Panc1 (cell line): ENCODE data around the gene AKIRIN1.

Source experiments
- CTCF ChIP-seq: fragments of 450-650 bp; IDR thresholded peaks from 2 replicates; pipeline ENCODE4 v1.5.1; 2017; ENCODE audit warnings: mild to moderate bottlenecking
- POLR2AphosphoS5 ChIP-seq: IDR thresholded peaks from 2 replicates; pipeline ENCODE4 v1.6.1; 2012; ENCODE audit warnings: mild to moderate bottlenecking, low read depth, low read length, moderate library complexity
- REST ChIP-seq, 2 experiments: IDR thresholded peaks; 2 replicates each; pipeline ENCODE4 v1.6.1; 2011 to 2012; ENCODE audit warnings: low read depth in 2 of 2, control low read depth in 1 of 2, low read length in 1 of 2, mild to moderate bottlenecking in 1 of 2, moderate library complexity in 1 of 2; ENCODE audit not compliant: insufficient read depth in 1 of 2
- SIN3A ChIP-seq: IDR thresholded peaks from 2 replicates; pipeline ENCODE4 v1.6.1; 2012; ENCODE audit warnings: low read depth, mild to moderate bottlenecking, low read length, moderate library complexity, borderline replicate concordance; ENCODE audit not compliant: insufficient read depth
- TCF7L2 ChIP-seq: IDR thresholded peaks from 2 replicates; pipeline ENCODE4 v1.6.1; 2011; ENCODE audit warnings: mild to moderate bottlenecking, low read depth, low read length, inconsistent platforms

GRCh38 chr1:39016604-39017171, 25.6 kb downstream of the AKIRIN1 start:
- TF ChIP-seq CTCF: no peak
- no peak for TF ChIP-seq POLR2AphosphoS5
- TF ChIP-seq SIN3A: no peak
- TF ChIP-seq REST (IDR thresholded peaks at IDR 0.05; ENCODE audit: insufficient read depth in 1 of 2, low read depth in 2 of 2, low read length in 1 of 2): no peak
- no peak for TF ChIP-seq TCF7L2
